ENCODE results near the gene TSEN2.
A peak's percentile ranks its signal among the peaks of the same experiment; 100 is the strongest.

TSEN2 gene

DNA sequence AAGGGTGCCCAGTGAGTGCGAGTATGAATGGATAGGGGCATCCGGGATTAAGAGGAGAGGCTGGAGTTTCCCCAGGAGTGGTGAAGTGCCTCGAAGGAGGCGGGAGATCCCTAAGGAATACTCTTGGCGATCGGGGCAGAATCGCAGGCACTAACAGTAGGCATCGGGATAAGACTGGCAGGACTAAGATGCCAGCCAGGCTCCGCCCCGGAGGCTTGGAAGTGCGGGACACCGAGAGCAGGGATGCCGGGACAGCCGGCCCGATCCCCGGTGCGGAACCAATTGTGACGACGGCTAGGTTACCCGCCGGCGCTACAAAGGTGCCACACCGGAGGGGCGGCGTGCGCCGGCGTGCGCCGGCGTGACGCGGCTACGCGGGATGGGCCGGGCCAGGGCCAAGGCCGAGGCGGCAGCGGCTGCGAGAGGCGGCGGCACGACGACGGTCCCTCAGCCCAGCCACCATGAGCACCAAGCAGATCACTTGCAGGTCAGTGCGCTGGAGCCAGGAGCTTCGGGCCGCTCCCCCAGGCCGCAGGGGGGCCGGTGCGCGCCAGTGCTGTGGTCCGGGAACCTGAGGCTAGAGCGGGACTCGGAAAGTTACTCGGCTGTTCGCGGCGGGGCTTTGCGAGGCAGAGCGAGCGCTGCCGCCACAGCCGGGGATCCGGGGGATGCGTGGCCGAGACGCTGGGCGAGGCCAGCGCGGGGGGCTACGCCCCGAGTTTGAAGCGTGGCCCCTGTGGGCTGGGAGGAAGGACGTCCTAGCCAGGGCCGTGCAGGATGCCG lies 72.6 kb downstream of the TSEN2 start, which contains the start of gene MKRN2:
MKRN2 (plus strand) TSS at position 398 of the 783 bp plus-strand sequence; CDS start at position 462, 64 bp downstream.
- Histone ChIP-seq H3K79me2 (ENCODE audit: control insufficient read depth, insufficient read depth, low read length, unreplicated experiment) (peaks cover 50% of the 10 kb centered on the region), H2AFZ (ENCODE audit: low read length, unreplicated experiment) (peak within 1 kb of the TSS; percentile 84), H3K27me3 (ENCODE audit: insufficient read depth, low read length) (no peaks in the 10 kb centered on the region), H3K36me3 (ENCODE audit: insufficient read depth, low read length) (no peaks in the 10 kb centered on the region), H3K4me3 (ENCODE audit: low read depth, low read length) (peak within 1 kb of the TSS; percentile 99), H3K27ac (ENCODE audit: low read depth, low read length) (peak within 1 kb of the TSS; percentile 76), H3K4me1 (ENCODE audit: control insufficient read depth, insufficient read depth, low read length, unreplicated experiment) (peaks cover 26% of the 10 kb centered on the region)

DNA sequence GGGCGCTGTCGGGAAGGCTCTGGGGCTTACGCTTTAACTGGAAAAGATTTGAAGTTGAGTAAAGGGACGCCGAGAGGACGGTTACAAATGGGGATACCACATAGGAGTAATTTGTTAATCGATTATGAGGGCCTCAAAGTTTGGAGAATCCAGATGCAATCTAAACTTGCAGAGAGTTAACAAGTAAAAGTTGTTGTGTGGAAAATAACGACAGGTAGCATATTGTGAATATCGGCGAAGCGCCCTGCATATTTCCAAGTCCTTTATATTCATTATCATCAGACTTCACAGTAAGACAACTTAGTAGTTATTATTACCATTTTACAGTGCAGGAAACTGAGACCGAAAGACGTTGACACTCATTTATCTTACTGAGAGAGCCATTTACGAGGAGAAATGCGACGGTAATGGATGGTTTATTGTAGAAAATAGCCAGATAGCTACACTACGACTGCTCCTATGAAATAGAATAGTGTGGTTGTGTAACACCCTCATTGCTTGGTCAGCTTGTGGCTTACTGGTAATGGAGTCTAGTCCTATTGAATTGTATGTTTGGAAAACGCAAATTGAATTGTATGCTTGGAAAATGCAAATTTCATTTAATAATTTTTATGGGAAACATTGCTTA lies 73.3 kb downstream of the TSEN2 start:
- H3K36me3 ChIP-seq (ENCODE audit: insufficient read depth, low read length), result no peaks in the 10 kb centered on the region

DNA sequence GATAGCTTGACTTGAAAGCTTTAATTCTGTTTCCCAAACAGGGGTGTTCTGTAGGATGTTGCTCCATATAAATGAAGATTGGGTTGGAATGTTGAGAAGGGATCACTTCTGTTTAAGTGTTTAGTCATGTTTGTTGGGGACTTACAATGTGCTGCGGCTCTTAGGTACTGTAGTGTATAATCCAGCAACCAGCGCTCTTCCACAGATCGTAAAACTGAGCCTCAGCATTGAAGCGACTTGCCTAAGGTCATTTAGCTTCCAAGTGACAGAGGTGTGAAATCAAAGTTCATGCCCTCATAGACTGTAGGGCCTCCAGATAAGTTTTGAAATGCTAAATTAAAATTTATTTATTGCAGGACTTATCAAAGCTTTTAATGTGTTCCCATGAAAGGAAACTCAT lies 74.4 kb downstream of the TSEN2 start:
- Histone ChIP-seq H3K79me2 (ENCODE audit: control insufficient read depth, insufficient read depth, low read length, unreplicated experiment) (peaks cover 64% of the 10 kb centered on the region), H3K4me1 (ENCODE audit: control insufficient read depth, insufficient read depth, low read length, unreplicated experiment) (peaks cover 26% of the 10 kb centered on the region), H2AFZ (ENCODE audit: low read length, unreplicated experiment) (no peak overlapping the region), H3K27ac (ENCODE audit: low read depth, low read length) (no peak overlapping the region), H3K4me3 (ENCODE audit: low read depth, low read length) (peak overlapping the region; percentile 99), H3K27me3 (ENCODE audit: insufficient read depth, low read length) (no peaks in the 10 kb centered on the region), H3K36me3 (ENCODE audit: insufficient read depth, low read length) (no peaks in the 10 kb centered on the region)

More for the DNA sequence above, 73.3 kb downstream of the TSEN2 start:
- Histone ChIP-seq H2AFZ (ENCODE audit: low read length, unreplicated experiment) (peak overlapping the region; percentile 79), H3K4me3 (ENCODE audit: low read depth, low read length) (peak overlapping the region; percentile 99), H3K4me1 (ENCODE audit: control insufficient read depth, insufficient read depth, low read length, unreplicated experiment) (peaks cover 26% of the 10 kb centered on the region), H3K27ac (ENCODE audit: low read depth, low read length) (peak overlapping the region; percentile 76), H3K27me3 (ENCODE audit: insufficient read depth, low read length) (no peaks in the 10 kb centered on the region), H3K79me2 (ENCODE audit: control insufficient read depth, insufficient read depth, low read length, unreplicated experiment) (peaks cover 57% of the 10 kb centered on the region)

DNA sequence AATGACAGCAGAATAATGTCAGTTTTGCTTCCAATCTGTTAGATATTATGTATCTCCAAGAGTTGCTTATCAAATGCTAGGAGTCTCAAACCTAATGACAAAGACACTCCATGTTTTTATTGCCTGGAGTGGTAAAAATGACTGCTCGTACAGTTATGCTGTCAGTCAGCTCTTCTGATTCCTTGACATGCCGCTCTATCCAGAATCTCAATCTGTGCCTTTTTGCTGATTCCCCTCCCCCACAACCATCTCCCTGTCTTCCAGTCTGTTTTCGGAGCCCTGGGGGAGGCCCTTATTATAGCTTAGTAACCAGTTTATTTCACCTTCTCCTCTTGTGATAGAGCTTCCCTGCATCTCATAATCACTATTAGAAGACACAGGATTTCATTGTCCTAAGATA lies 75.2 kb downstream of the TSEN2 start:
- Histone ChIP-seq H3K4me3 (ENCODE audit: low read depth, low read length) (no peak overlapping the region), H3K4me1 (ENCODE audit: control insufficient read depth, insufficient read depth, low read length, unreplicated experiment) (peaks cover 26% of the 10 kb centered on the region)

DNA sequence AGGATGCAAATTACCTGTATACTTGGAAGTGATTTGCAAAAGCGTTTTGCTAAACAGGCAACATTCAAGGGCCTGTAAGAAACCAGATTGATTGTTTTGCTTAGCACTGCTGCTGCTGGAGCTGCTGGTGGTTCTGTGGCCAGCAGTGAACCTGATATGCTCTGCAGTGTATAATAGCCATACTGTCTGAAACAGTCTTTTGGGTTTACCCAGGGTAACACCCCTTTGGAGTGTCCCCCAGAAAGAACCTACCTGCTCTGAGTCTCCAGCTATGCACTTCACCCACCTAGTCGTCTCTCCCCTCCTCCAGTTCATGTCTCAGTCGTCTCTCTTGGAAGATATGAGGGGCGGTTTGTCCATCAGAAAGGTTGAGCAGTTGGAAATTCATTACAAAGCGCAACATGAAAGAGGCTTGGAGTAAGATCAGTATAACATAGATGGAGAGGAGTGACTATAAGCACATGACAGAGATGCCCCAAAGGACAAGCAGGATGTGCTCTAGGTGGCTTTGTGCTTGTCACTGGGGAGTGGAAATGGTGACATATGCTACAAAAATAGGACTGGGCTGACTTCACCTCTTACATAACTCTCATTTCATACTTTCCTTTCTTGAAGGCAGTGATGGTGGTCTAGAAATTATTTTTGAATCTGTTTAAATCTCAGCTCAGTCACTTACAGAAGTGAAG lies 76.4 kb downstream of the TSEN2 start:
- H3K27ac ChIP-seq (ENCODE audit: low read depth, low read length), result no peak overlapping the region
- no peaks in the 10 kb centered on the region for H3K27me3 ChIP-seq (ENCODE audit: insufficient read depth, low read length)
- no peak overlapping the region for H3K4me3 ChIP-seq (ENCODE audit: low read depth, low read length)
- no peak overlapping the region for H2AFZ ChIP-seq (ENCODE audit: low read length, unreplicated experiment)
- H3K79me2 ChIP-seq (ENCODE audit: control insufficient read depth, insufficient read depth, low read length, unreplicated experiment), result peaks cover 84% of the 10 kb centered on the region
- peaks cover 24% of the 10 kb centered on the region for H3K4me1 ChIP-seq (ENCODE audit: control insufficient read depth, insufficient read depth, low read length, unreplicated experiment)
- no peaks in the 10 kb centered on the region for H3K36me3 ChIP-seq (ENCODE audit: insufficient read depth, low read length)

More for the DNA sequence above, 75.2 kb downstream of the TSEN2 start:
- H3K79me2 ChIP-seq (ENCODE audit: control insufficient read depth, insufficient read depth, low read length, unreplicated experiment), result peaks cover 73% of the 10 kb centered on the region
- H3K36me3 ChIP-seq (ENCODE audit: insufficient read depth, low read length), result no peaks in the 10 kb centered on the region
- no peaks in the 10 kb centered on the region for H3K27me3 ChIP-seq (ENCODE audit: insufficient read depth, low read length)
- H3K27ac ChIP-seq (ENCODE audit: low read depth, low read length), result no peak overlapping the region
- no peak overlapping the region for H2AFZ ChIP-seq (ENCODE audit: low read length, unreplicated experiment)

DNA sequence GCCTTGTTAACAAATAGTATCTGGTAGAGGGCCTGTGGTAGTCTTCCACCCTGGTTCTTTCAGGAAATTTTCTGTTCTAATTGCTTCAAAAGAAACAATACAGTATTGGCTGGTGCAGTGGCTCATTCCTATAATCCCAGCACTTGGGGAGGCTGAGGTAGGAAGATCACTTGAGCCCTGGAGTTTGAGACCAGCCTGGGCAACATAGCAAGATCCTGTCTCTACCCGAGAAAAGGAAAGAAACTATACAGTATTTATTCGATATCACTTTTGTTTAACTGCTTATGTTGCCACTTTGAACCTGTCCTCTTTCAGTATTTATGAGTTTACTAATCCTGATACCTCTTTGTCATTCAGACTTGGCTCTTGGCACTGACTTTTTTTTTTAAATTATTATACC lies 77.1 kb downstream of the TSEN2 start:
- H3K36me3 ChIP-seq (ENCODE audit: insufficient read depth, low read length), result 0 out of 2 replicates have a peak, but pooled peaks cover 4% of the 10 kb centered on the region
- H3K4me3 ChIP-seq (ENCODE audit: low read depth, low read length), result no peak overlapping the region
- no peaks in the 10 kb centered on the region for H3K27me3 ChIP-seq (ENCODE audit: insufficient read depth, low read length)
- no peak overlapping the region for H2AFZ ChIP-seq (ENCODE audit: low read length, unreplicated experiment)
- H3K4me1 ChIP-seq (ENCODE audit: control insufficient read depth, insufficient read depth, low read length, unreplicated experiment), result peaks cover 21% of the 10 kb centered on the region
- H3K27ac ChIP-seq (ENCODE audit: low read depth, low read length), result no peak overlapping the region
- peaks cover 91% of the 10 kb centered on the region for H3K79me2 ChIP-seq (ENCODE audit: control insufficient read depth, insufficient read depth, low read length, unreplicated experiment)

DNA sequence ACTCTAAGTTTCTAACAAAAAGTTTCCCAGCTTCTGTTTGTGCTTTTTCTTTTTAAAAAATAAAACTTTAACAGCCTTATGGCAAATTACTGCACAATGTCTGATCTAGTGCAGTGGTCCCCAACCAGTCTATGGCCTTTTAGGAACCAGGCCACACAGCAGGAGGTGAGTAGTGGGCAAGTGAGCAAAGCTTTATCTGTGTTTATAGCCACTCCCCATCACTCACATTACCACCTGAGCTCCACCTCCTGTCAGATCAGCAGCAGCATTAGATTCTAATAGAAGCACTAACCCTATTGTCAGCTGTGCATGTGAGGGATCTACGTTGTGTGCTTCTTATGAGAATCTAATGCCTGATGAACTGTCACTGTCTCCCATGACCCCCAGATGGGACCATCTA lies 78.2 kb downstream of the TSEN2 start:
- H3K36me3 ChIP-seq (ENCODE audit: insufficient read depth, low read length), result peaks cover 8% of the 10 kb centered on the region
- no peak overlapping the region for H2AFZ ChIP-seq (ENCODE audit: low read length, unreplicated experiment)
- H3K4me3 ChIP-seq (ENCODE audit: low read depth, low read length), result no peak overlapping the region
- peaks cover 95% of the 10 kb centered on the region for H3K79me2 ChIP-seq (ENCODE audit: control insufficient read depth, insufficient read depth, low read length, unreplicated experiment)
- H3K27ac ChIP-seq (ENCODE audit: low read depth, low read length), result no peak overlapping the region
- H3K27me3 ChIP-seq (ENCODE audit: insufficient read depth, low read length), result no peaks in the 10 kb centered on the region
- peaks cover 21% of the 10 kb centered on the region for H3K4me1 ChIP-seq (ENCODE audit: control insufficient read depth, insufficient read depth, low read length, unreplicated experiment)

DNA sequence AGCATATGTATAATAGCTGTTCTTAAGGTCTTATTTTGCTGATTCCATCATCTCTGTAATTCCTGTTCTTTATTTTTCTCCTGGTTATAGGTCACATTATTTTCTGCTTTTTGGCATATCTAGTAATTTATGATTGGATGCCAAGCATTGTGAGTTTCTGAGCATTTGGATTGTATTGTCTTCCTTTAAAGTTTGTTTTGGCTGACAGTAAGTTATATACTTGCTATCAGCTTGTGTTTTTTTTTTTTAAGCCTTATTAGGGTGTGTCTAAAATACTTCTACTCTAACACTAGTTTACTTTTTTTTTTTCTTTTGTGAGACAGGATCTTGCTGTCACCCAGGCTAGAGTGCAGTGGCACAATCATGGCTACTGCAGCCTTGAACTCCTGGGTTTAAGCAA lies 82.7 kb downstream of the TSEN2 start:
- no peak overlapping the region for H2AFZ ChIP-seq (ENCODE audit: low read length, unreplicated experiment)
- H3K27me3 ChIP-seq (ENCODE audit: insufficient read depth, low read length), result no peaks in the 10 kb centered on the region
- H3K4me1 ChIP-seq (ENCODE audit: control insufficient read depth, insufficient read depth, low read length, unreplicated experiment), result no peaks in the 10 kb centered on the region
- H3K36me3 ChIP-seq (ENCODE audit: insufficient read depth, low read length), result peaks cover 19% of the 10 kb centered on the region
- H3K4me3 ChIP-seq (ENCODE audit: low read depth, low read length), result no peak overlapping the region
- H3K79me2 ChIP-seq (ENCODE audit: control insufficient read depth, insufficient read depth, low read length, unreplicated experiment), result peaks cover 71% of the 10 kb centered on the region
- H3K27ac ChIP-seq (ENCODE audit: low read depth, low read length), result no peak overlapping the region

DNA sequence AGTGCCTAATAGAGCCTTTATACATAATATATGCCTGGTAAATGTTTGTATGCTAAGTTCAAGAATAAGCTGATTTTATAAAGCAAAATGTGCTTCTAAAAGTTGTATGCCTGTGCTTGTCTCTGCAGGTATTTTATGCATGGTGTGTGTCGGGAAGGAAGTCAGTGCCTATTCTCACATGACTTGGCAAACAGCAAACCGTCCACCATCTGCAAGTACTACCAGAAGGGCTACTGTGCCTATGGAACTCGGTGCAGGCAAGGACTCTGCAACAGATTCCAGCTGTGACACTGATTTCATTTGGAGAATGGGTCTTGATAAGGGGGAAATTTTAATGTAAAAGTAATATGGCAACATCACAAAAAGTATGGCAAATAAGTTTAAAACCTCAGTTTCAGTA lies 84.5 kb downstream of the TSEN2 start:
- Histone ChIP-seq H3K4me3 (ENCODE audit: low read depth, low read length) (no peak overlapping the region), H3K36me3 (ENCODE audit: insufficient read depth, low read length) (peaks cover 24% of the 10 kb centered on the region), H2AFZ (ENCODE audit: low read length, unreplicated experiment) (no peak overlapping the region), H3K27ac (ENCODE audit: low read depth, low read length) (no peak overlapping the region), H3K27me3 (ENCODE audit: insufficient read depth, low read length) (no peaks in the 10 kb centered on the region), H3K79me2 (ENCODE audit: control insufficient read depth, insufficient read depth, low read length, unreplicated experiment) (peaks cover 57% of the 10 kb centered on the region), H3K4me1 (ENCODE audit: control insufficient read depth, insufficient read depth, low read length, unreplicated experiment) (peaks cover 3% of the 10 kb centered on the region)

DNA sequence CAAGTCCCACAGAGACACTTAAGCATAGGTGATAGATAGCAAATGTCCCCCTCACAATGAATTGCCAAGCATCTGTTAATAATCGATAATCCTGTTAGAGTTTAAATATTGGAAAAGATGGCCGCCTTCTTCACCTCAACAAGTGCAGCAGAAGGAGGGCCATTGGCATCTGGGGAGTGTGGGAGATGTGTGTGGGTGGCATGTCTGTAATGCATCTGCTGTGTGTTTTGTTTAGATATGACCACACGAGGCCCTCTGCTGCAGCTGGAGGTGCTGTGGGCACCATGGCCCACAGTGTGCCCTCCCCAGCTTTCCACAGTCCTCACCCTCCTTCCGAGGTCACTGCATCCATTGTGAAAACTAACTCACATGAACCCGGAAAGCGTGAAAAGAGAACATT lies 85.6 kb downstream of the TSEN2 start:
- no peak overlapping the region for H2AFZ ChIP-seq (ENCODE audit: low read length, unreplicated experiment)
- no peak overlapping the region for H3K4me3 ChIP-seq (ENCODE audit: low read depth, low read length)
- H3K27me3 ChIP-seq (ENCODE audit: insufficient read depth, low read length), result no peaks in the 10 kb centered on the region
- peaks cover 46% of the 10 kb centered on the region for H3K79me2 ChIP-seq (ENCODE audit: control insufficient read depth, insufficient read depth, low read length, unreplicated experiment)
- H3K36me3 ChIP-seq (ENCODE audit: insufficient read depth, low read length), result peaks cover 31% of the 10 kb centered on the region
- no peak overlapping the region for H3K27ac ChIP-seq (ENCODE audit: low read depth, low read length)
- H3K4me1 ChIP-seq (ENCODE audit: control insufficient read depth, insufficient read depth, low read length, unreplicated experiment), result peaks cover 7% of the 10 kb centered on the region
